ENCODE measurements around the gene PARP8.

The PARP8 gene

DNA sequence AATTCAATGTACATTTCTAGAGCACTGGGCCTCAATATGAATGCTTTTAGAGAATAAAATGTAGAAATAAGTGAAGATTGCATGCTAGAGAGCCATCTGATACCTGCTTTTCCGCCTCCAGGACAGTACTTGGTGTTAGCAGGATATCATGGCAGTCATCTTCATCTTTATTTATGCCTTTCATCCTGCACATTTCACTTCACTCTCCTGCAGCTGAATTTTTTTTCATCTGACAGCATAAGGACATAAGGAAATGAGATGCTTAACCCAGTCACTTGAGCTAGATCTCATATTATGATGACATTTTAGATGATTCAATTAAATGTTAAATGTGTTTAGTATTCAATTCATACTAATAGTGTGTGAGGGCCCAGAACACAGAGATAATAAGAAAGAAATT lies 162.6 kb downstream of the PARP8 start:
- no peak overlapping the region for H3K4me3 ChIP-seq (ENCODE audit: low read depth in 1 of 2, low read length in 1 of 2)
- no peaks in the 10 kb centered on the region for H3K4me1 ChIP-seq (ENCODE audit: control insufficient read depth in 1 of 2, insufficient read depth in 1 of 2, low read depth in 1 of 2, low read length in 1 of 2)
- H3K27me3 ChIP-seq, result no peaks in the 10 kb centered on the region
- H3K36me3 ChIP-seq, result peaks cover 94% of the 10 kb centered on the region
- TF ChIP-seq, protein P1, sequence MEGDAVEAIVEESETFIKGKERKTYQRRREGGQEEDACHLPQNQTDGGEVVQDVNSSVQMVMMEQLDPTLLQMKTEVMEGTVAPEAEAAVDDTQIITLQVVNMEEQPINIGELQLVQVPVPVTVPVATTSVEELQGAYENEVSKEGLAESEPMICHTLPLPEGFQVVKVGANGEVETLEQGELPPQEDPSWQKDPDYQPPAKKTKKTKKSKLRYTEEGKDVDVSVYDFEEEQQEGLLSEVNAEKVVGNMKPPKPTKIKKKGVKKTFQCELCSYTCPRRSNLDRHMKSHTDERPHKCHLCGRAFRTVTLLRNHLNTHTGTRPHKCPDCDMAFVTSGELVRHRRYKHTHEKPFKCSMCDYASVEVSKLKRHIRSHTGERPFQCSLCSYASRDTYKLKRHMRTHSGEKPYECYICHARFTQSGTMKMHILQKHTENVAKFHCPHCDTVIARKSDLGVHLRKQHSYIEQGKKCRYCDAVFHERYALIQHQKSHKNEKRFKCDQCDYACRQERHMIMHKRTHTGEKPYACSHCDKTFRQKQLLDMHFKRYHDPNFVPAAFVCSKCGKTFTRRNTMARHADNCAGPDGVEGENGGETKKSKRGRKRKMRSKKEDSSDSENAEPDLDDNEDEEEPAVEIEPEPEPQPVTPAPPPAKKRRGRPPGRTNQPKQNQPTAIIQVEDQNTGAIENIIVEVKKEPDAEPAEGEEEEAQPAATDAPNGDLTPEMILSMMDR (IDR thresholded peaks at IDR 0.05), result no peak
- no peak overlapping the region for H3K27ac ChIP-seq
- no peaks in the 10 kb centered on the region for H3K9me3 ChIP-seq

DNA sequence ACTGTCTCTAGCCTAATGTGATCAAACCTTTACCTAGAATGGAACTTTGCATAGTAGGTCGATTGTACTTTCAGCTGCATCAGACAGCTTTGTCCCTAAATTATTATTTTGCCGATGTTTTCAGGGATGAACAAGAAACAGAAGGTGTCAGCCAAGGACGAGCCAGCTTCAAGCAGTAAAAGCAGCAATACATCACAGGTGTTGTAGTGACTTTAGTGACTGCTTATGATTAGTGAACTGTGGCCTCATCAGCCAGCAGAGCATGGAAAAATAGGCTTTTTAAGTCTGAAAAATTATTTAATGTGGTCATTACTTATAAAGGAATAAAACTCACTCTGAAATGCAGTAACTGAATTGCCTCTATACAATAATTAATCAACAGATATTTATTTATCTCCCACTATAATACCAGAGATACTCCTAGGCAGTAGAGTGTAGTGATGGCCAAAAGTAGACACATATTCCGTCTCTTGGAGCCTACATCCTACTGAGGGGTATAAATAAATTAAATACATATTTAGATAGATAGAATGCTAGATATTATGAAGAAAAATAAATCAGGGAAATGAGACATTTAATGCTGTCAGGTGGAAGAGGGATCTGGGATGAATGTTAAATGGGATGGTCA lies 166.3 kb downstream of the PARP8 start:
- no peaks in the 10 kb centered on the region for H3K4me1 ChIP-seq (ENCODE audit: control insufficient read depth in 1 of 2, insufficient read depth in 1 of 2, low read depth in 1 of 2, low read length in 1 of 2)
- H3K36me3 ChIP-seq, result peaks cover 100% of the 10 kb centered on the region
- no peak overlapping the region for H3K4me3 ChIP-seq (ENCODE audit: low read depth in 1 of 2, low read length in 1 of 2)
- TF ChIP-seq, protein P1 (IDR thresholded peaks at IDR 0.05), result no peak
- H3K27me3 ChIP-seq, result no peaks in the 10 kb centered on the region
- no peaks in the 10 kb centered on the region for H3K9me3 ChIP-seq
- no peak overlapping the region for H3K27ac ChIP-seq

DNA sequence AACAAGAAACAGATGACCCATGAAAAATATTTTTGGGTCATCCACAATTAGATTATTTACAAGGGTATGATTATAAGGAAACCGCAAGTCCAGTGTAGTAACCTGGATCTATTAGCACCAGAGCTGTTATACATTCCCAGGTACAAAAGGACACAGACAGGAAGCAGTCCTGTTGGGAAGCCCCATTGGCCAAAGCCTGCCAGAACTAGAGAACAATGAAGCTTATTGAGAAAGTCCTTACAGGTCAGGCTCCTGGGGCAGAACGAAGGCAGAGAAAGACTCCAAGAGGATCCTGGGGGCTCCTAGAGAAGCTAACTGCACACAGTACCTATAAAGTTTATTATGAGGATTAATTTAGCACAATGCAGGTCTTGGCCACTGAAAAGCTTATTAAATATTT lies 169.9 kb downstream of the PARP8 start:
- no peaks in the 10 kb centered on the region for H3K27me3 ChIP-seq
- H3K4me1 ChIP-seq (ENCODE audit: control insufficient read depth in 1 of 2, insufficient read depth in 1 of 2, low read depth in 1 of 2, low read length in 1 of 2), result no peaks in the 10 kb centered on the region
- TF ChIP-seq, protein P1 (IDR thresholded peaks at IDR 0.05), result no peak
- no peaks in the 10 kb centered on the region for H3K9me3 ChIP-seq
- no peak overlapping the region for H3K4me3 ChIP-seq (ENCODE audit: low read depth in 1 of 2, low read length in 1 of 2)
- H3K27ac ChIP-seq, result no peak overlapping the region
- H3K36me3 ChIP-seq, result peaks cover 100% of the 10 kb centered on the region

DNA sequence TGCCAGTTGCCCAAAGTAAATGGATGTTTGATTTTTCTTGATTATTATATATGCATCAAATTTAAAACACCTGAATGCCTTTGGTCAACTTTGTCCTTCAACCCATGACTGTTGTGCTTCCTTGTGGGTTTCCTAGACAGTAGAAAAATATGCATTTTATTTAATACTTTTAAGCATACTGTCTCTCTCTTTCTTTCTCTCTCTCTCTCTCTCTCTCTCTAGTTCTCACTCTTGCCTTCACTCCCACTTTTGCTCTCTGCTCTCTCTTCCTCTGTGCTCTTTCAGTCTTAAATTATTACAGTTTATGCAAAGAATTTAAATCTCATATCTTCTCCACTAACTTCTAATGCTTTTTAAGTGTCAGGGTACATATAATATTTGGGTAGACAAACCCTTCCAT lies 173.0 kb downstream of the PARP8 start:
- Histone ChIP-seq H3K4me1 (ENCODE audit: control insufficient read depth in 1 of 2, insufficient read depth in 1 of 2, low read depth in 1 of 2, low read length in 1 of 2) (no peaks in the 10 kb centered on the region), H3K27ac (no peak overlapping the region), H3K4me3 (ENCODE audit: low read depth in 1 of 2, low read length in 1 of 2) (no peak overlapping the region), H3K9me3 (no peaks in the 10 kb centered on the region), H3K27me3 (no peaks in the 10 kb centered on the region), H3K36me3 (peaks cover 99% of the 10 kb centered on the region)
- TF ChIP-seq, protein P1 (IDR thresholded peaks at IDR 0.05), result no peak

DNA sequence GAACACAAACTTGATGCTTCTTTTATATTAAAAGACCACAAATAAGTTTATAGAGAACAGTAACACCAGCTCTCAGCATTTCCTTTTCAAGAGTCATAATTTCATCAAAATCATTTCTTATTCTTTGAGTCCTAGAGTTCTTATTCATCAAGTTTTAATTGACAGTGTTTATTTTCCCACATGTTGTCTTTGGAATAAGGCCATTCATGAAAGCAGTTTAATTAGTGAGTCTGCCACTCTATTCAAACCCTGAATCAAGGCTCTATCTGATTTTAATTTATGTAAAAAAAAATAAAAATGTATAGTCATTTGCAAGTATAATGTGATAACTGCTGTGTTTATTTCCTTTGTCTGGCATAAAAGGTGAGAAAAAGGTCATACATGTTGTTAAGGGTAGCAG lies 176.7 kb downstream of the PARP8 start:
- H3K27me3 ChIP-seq, result no peaks in the 10 kb centered on the region
- H3K9me3 ChIP-seq, result no peaks in the 10 kb centered on the region
- H3K36me3 ChIP-seq, result peaks cover 78% of the 10 kb centered on the region
- H3K4me1 ChIP-seq (ENCODE audit: control insufficient read depth in 1 of 2, insufficient read depth in 1 of 2, low read depth in 1 of 2, low read length in 1 of 2), result no peaks in the 10 kb centered on the region
- TF ChIP-seq, protein P1 (IDR thresholded peaks at IDR 0.05), result no peak
- H3K27ac ChIP-seq, result no peak overlapping the region
- no peak overlapping the region for H3K4me3 ChIP-seq (ENCODE audit: low read depth in 1 of 2, low read length in 1 of 2)

Measured in neutrophil (primary cell).